Measurements from ENCODE around the gene SACS.

Gene SACS, protein sequence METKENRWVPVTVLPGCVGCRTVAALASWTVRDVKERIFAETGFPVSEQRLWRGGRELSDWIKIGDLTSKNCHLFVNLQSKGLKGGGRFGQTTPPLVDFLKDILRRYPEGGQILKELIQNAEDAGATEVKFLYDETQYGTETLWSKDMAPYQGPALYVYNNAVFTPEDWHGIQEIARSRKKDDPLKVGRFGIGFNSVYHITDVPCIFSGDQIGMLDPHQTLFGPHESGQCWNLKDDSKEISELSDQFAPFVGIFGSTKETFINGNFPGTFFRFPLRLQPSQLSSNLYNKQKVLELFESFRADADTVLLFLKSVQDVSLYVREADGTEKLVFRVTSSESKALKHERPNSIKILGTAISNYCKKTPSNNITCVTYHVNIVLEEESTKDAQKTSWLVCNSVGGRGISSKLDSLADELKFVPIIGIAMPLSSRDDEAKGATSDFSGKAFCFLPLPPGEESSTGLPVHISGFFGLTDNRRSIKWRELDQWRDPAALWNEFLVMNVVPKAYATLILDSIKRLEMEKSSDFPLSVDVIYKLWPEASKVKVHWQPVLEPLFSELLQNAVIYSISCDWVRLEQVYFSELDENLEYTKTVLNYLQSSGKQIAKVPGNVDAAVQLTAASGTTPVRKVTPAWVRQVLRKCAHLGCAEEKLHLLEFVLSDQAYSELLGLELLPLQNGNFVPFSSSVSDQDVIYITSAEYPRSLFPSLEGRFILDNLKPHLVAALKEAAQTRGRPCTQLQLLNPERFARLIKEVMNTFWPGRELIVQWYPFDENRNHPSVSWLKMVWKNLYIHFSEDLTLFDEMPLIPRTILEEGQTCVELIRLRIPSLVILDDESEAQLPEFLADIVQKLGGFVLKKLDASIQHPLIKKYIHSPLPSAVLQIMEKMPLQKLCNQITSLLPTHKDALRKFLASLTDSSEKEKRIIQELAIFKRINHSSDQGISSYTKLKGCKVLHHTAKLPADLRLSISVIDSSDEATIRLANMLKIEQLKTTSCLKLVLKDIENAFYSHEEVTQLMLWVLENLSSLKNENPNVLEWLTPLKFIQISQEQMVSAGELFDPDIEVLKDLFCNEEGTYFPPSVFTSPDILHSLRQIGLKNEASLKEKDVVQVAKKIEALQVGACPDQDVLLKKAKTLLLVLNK (N-terminal part only)

DNA sequence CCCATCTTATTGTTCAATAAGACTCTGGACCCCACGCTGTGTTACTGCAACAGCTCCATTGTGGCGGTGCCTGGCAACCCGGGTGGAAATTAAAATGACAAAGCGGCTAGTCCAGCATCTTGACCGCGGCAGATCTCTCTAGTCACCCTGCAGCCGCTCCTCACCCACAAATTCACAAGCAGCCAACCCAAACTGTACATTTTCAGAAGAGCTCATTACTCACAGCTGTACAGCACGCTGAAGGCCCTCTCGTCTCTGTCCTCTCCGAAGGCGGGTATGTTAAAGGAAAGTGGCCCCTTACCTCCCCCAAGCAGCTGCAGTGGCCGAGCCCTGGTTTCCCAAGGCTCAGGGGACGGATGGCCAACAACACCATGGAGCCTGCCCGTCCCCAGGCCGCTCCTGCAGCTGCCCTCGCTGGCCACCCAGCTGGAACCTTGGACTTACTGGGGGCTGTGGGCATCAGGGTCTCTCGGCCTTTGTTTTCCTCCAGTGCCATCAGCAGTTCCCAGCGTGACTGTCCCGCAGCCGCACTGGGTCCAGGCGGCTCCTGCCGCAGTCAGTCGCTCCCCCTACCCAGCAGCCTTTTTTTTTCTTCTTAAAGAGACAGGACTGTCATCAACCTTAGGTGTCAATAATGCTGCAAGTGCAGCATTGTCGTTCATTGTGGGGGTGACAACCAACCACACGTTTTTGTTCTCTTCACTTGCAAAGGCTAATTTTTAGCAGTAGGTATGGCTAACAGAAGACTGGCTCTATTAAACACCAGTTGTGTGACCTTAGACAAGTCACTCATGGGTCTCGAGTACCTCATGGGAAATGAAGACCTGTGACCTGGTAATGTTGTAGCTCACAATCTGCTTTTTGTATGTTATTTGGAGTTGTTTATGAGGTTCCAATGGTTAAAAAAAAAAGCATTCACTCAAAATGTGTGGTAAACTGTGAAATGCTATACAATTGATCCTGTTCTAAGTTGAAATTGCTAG lies at the start of gene SACS:
Gene SACS, minus strand, starts transcription at position 532 of the 983 bp plus-strand sequence. CDS start 22,463 bp downstream, outside the sequence.
- no peak for DNase-seq (ENCODE audit: low read depth in 3 of 3)

DNA sequence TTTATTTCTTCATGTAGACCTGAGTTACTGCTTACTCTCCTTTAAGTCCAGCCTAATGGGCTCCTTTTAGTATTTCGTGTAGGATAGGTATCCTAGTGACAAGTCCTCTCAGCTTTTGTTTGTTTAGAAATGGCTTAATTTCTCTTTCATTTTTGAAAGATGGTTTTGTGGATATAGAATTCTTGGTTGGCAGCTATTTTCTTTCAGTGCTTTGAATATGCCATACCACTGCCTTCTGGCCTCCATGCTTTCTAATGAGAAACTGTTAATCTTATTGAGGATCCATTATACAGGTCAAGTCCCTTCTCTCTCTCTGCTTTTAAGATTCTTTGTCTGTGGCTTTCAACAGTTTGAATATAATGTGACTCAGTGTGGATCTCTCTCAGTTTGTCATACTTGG lies 46.8 kb upstream of the SACS start:
- no peak for DNase-seq (ENCODE audit: low read depth in 3 of 3)

DNA sequence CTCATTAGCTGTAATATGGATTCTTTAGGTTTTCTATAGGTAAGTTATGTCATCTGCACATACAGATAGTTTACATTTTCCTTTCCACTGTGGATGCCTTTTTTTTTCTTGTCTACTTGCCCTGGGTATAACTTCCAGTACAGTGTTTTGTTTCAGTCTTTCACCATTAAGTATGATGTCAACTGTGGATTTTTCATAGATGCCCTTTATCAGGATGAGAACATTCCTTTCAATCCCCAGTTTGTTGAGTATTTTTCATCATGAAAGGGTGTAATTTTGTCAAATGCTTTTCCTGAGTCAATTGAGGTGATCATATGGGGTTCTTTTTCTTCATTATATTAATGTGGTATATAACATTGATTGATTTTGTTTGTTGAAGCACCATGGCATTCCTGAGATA lies 43.6 kb upstream of the SACS start:
- DNase-seq (ENCODE audit: low read depth in 3 of 3): no peak

DNA sequence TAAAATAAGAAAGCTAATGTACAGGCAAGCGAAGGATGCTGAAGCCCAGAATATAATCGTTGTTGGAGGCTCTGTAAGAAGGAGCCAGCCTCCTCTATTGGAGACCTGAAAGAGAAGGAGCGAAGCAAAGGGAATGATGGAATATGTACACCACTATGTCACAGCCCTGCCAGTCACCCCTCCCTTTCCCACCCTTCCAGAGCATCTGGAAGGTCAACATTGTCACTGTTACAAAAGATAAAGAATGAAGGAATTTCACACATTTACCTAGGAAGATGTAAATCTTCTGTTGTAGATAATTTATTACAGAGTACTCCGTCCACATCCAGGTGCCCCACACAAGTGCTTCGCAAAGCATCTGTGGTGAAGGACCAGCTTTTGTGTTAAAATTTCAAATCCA lies 39.7 kb upstream of the SACS start:
- no peak for DNase-seq (ENCODE audit: low read depth in 3 of 3)

DNA sequence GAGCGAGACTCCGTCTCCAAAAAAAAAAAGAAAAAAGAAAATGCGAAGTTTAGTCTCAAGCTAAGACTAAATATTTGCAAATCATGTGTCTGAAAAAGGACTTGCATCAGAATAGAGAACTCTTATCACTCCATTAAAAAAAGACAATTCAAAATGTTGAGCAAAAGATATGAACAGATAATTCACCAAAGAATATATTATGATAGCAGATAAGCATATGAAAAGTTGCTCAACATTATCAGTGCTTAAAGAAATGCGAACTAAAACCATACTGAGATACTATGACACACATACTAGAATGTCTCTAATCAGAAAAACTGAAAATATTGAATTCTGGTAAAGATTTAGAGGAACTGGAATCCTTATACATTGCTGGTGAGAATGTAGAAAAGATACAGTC lies 38.7 kb upstream of the SACS start:
- no peak for DNase-seq (ENCODE audit: low read depth in 3 of 3)

DNA sequence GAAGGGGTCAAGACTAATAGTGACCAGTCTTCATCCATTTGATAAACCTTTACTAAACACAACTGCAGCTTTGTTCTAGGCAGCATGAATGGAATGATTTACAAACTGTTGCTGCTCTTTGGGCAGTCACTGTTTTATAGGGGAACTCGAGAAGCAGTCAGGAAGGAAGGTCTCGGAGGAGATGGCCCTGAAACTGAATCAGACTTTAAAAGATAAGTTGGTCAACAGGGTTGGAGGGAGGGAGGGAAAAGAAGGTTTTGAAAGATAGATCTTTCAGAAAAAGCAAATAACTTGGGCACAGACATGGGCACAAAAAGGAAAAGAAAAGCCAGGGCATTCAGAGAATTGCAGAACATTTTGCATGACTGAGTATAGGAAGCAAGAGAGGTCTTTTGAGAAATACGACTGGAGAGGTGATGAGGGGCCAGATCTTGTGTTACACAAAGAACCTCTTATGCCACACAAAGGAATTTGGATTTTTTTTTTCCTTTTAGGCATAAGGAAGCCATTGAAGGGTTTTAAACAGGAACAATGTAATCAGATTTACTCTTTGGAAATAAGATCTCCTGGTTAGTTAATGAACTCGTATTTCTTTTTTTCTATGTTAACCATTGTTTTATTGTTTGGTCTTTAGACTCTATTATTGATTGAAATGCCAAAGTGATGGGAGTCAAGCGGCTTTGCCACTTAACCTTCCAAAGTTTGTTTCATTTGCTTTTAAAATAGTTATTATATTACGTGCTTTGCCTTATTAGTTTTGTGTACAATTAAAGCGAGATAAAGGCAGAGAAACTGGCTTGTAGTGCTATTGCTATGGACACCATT lies 37.5 kb upstream of the SACS start:
- DNase-seq (ENCODE audit: low read depth in 3 of 3): no peak

DNA sequence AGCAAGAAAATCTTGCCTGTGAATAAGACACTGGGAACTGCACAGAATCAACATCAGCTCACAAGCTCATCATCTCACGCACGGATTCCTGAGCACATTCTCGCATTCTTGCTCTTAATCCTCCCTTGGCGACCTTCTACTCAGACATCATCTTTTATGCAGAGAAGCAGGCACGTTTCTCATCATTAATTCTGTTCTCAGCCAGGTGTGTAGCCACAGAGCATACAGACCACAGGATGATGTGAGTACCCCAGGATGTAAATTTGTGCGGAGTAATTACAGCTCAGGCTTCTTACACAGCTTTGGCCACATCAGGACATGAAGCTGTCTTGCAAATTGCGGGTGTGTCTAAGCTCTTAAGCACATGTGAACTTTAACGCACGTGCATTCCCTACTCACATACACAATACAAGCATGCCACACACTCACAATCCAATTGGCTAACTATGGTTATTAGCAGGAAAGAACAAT lies 36.5 kb upstream of the SACS start:
- no peak for DNase-seq (ENCODE audit: low read depth in 3 of 3)

DNA sequence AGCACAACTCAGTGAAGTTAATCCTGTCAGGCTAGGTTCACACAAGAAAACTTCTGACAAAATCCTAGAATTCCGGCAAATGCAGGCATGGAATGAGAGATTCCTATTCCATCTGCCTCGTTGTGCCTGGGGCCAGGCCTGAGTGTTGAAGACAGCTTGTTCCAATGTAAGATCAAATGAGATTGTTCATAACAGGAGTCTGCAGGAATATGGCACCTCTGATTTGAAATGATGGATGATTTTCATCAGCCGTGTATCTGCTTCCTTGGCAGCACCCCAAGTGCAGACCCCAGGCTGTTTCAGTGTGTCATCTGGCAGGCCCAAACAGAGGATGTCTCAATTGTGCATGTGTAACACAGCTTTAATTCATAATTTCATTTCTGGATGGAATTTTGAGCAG lies 35.3 kb upstream of the SACS start:
- DNase-seq (ENCODE audit: low read depth in 3 of 3): no peak

DNA sequence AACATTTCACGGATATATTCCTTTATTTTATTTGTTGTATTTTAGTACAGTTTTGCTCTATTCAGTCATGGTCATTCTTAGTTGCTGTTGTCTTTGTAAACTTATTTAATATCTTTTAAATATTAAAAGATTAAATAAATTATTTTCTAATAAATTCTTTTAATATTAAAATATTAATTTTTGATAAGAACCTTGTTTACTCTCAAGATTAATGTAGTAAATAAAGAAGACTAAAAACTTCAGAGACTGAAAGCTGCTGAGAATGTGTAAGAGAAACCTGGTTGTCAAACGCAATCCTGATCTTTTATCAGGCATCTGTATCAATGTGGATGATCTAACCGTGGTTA lies 34.4 kb upstream of the SACS start:
- no peak for DNase-seq (ENCODE audit: low read depth in 3 of 3)

DNA sequence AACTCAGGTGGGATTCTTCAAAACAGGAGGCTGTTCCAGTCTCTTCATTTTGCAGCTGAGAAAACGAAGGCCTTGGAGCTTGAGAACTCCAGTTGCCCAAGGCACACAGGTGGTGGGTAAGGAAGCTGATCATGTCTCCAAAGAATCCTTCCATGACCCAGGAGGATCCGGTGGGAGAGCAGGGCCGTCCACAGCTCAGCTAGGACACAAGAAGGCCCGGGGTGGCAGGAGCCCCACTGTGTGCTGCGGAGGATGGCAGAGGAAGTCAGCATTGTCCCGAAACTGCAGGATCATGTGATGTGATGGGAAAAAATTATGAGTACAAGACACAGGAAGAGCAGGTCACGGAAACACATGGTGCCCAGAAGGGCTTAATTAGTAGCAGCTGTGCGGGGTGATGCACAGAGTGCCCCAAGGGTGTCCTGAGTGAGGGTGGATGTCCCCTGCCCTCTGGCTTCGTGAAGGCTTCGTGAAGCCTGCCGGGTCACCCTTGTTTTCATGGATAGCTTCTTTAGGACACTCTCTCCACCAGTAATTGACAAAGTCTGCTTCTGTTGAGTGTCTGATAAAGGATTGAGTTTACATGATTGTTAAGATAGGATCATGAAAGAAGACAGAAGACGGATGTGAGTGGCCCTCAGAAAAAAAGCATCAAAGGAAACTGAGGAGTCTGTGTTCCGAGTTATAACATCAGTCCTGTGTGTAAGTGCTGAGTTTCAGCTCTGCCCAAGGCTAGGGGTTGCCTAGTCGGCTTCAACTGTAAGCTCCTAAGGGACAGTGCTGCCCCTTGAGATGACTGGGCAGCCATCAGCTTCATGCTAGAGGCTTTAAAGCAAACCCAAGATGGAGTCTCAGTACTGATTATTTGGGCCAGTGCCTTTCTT lies 33.8 kb upstream of the SACS start:
- DNase-seq (ENCODE audit: low read depth in 3 of 3): no peak

DNA sequence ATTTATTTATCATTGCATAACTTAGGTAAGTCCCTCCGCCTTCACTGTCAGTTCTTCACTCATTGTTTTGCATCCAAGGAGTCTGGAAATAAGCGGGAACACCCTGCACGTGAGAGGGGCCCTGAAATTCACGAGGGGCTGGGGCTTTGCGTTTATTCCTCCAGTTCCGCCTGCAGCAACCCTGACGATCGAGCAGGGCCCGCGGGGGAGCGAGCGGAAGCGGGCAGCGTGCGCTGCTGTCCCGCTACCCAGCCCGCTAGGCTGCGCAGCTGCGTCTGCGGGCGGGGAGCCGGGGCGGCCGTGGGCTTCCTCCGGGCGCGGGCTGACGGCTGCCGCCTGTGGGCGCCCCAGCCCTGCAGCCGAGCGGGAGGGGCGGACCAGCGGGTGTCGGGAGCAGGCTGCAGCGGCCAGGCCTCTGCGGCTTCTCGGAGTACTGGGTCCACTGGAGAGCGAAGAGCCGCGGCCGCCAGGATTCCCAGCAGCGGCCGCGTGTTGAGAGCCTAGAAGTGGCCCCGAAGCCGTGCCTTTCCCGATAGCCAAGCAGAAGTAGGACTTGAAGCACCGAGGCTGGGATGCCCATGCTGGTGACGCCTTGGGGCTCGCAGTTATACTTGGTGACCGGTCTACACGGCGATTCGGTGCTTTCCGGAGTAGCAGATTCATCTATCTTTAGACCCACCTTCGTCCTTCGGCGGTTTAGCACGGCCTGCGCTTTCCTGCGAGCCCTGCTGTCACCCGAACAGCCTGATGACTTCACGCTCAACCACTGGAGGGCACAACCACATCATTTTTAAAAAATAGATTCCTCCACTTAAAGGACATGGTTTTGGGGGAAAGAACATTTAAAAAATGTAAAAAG lies 32.9 kb upstream of the SACS start:
- DNase-seq (ENCODE audit: low read depth in 3 of 3): peak; percentile 27 to 52 (median 42)

DNA sequence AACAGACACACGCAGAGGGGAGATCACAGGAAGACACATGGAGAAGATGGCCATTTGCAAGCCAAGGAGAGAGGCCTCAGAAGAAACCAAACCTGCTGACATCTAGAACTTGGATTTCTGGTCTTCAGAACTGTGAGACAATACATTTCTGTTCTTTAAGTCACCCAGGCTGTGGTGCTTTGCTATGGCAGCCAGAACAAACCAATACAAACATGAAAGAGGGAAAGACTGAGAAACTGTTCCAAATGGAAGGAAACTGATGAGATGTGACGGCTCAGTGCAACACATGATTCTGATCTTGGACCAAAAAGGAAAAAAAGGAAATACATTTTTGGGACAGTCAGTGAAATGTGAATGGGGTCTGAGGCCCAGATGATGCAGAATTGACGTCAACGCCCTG lies 30.2 kb upstream of the SACS start:
- no peak for DNase-seq (ENCODE audit: low read depth in 3 of 3)

DNA sequence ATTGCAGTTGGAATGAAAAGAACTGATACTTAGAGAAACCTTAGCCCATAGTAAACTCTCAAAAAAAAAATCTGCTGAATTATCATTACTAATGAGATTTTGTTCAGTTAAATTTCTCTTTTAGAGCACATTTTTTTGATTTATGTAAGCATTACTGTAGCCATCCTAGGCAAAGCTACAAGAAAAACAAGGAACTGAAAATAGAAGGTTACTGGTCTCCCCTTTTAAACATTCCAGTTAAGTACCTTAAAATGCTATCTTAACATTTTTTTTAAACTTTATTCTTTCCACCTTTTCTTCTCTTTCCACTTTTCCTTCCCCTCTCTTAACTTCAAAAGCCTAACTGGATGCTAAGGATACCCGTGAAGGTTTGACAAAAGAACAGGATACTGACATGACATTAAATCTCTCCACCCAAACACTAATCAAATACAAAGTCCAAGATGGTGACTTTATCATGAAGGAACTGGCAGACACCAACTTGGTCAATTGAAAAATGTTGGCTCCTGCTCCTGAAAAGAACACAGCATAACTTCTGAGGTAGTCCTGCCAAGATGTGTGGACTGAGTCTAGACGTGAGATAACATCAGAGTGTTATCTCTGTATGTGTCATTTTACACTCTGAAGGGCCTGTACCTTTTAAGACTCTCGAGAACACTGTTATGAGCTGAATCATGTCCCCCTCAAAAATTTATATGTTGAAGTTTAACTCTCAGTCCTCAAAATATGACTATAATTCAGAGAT lies 29.5 kb upstream of the SACS start:
- DNase-seq (ENCODE audit: low read depth in 3 of 3): no peak

DNA sequence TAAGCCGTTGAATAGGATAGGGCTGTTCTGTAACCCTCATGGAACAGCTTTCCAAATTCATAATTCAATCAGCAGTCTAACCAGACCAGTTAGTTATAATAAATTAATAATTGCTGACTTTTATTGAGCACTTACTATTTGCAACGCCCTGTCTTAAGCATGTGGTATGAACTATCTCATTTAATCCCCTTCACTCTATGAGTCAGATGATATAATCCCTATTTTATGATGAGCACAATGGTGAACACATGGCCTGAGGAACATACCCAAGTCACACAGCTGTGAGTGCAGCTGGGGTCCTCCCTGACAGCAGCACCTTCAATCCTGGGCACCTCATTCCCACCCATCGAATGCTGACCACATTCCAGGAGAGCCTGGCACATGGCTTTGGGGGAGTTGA lies 28.0 kb upstream of the SACS start:
- no peak for DNase-seq (ENCODE audit: low read depth in 3 of 3)

DNA sequence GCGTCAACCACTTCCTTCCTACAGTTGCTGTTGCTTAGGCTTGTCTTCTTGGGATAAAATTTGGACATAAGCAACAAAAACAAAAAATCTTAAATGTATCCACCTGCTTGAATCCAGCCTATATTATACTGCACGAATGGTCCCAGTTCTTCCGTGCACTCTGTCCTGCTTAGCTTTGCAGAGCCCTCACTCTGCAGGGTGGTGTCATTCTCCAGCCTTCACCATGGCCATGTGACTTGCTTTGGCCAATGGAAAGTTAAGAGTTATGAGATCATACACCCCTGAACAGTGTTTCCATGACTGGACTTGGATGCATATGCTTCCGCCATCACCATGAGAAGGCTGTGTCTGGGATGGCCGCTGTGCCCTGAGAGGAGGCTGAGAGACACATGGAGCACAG lies 27.4 kb upstream of the SACS start:
- no peak for DNase-seq (ENCODE audit: low read depth in 3 of 3)

DNA sequence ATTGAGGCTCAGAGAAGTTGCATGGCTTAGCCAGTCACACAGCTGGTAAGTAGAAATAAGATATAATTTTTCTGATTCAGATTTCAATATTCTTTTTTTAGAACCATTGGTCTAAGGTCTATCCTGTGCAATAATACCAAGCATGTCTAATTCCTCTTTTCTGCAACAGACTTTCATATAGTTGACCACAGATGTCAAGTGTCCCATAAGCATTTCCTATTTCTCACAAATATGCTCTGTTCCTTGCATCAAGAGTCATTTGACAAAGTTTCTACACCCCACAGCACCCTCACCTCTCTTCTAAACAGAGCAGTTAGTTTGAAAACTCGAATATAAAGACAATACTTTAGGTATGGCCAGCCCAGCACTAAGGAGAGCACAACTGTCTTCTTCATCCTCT lies 26.8 kb upstream of the SACS start:
- no peak for DNase-seq (ENCODE audit: low read depth in 3 of 3)

DNA sequence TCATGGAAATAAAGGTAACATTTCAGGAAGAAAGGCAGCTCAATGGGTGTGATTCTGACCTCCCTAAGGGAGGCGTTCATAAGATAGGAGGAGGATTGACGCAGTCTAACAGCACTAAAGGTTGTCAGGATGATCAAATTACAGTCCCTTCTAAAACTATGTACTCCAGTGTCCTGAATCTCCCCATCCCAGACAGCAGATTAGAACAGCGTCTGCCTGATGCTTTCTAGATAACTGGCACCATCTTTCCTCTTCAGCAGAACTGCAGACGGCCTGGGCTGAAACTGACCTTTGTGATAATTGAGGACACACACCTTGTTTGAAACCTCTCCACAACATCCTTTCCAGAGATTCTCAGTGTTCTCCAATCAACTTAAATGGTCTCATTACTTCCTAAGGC lies 25.5 kb upstream of the SACS start:
- DNase-seq (ENCODE audit: low read depth in 3 of 3): no peak

Measured in stimulated activated CD4-positive, alpha-beta T cell treated with anti-CD3 and anti-CD28 coated beads, TNF-alpha, amount 100 ng/mL, for 48 hours (primary cell).